ENCODE measurements around the gene TIMM29.
"Not testable (repeated sequence)": the region's sequence is repeated elsewhere in the genome, so short reads cannot be mapped to it uniquely, and the experiment has no call there.

TIMM29 gene

GRCh38 chr19:10946958-10947657 lies 18.5 kb downstream of the TIMM29 start:
- no peak for DNase-seq (ENCODE audit: low read depth)
- H3K4me3 ChIP-seq (ENCODE audit: low read depth, low read length), result no peak overlapping the region
- no peak for TF ChIP-seq CTCF (IDR thresholded peaks at IDR 0.05; ENCODE audit: insufficient read depth, low read depth, low read length, missing control alignments)

GRCh38 chr19:10952809-10953208 lies 24.2 kb downstream of the TIMM29 start:
- no peak overlapping the region for H3K4me3 ChIP-seq (ENCODE audit: low read depth, low read length)
- no peak for DNase-seq (ENCODE audit: low read depth)
- TF ChIP-seq CTCF (IDR thresholded peaks at IDR 0.05; ENCODE audit: insufficient read depth, low read depth, low read length, missing control alignments), result no peak

- H3K4me3 ChIP-seq (ENCODE audit: low read depth, low read length), result peak overlapping the region; percentile 89
- DNase-seq (ENCODE audit: low read depth), result not testable (repeated sequence)
Measured at GRCh38 chr19:10959277-10959968, 30.8 kb downstream of the TIMM29 start.

- peak; percentile 99 for DNase-seq (ENCODE audit: low read depth)
- peak within 1 kb of the TSS; percentile 89 for H3K4me3 ChIP-seq (ENCODE audit: low read depth, low read length)
- no peak for TF ChIP-seq CTCF (IDR thresholded peaks at IDR 0.05; ENCODE audit: insufficient read depth, low read depth, low read length, missing control alignments)
Measured at GRCh38 chr19:10960314-10961072, 31.9 kb downstream of the TIMM29 start, which contains the start of gene SMARCA4. Gene SMARCA4, plus strand, starts transcription at chr19:10961030. Its CDS starts 23,122 bp downstream, at chr19:10984152.

- peak overlapping the region; percentile 81 for H3K4me3 ChIP-seq (ENCODE audit: low read depth, low read length)
- no peak for TF ChIP-seq CTCF (IDR thresholded peaks at IDR 0.05; ENCODE audit: insufficient read depth, low read depth, low read length, missing control alignments)
- peak; percentile 53 for DNase-seq (ENCODE audit: low read depth)
Measured at GRCh38 chr19:10961073-10961860, 32.7 kb downstream of the TIMM29 start.

- peak; percentile 32 for DNase-seq (ENCODE audit: low read depth)
- H3K4me3 ChIP-seq (ENCODE audit: low read depth, low read length), result peak overlapping the region; percentile 81; the same call in 1 of the 2 replicates
- TF ChIP-seq CTCF (IDR thresholded peaks at IDR 0.05; ENCODE audit: insufficient read depth, low read depth, low read length, missing control alignments), result no peak
Measured at GRCh38 chr19:10962863-10963262, 34.3 kb downstream of the TIMM29 start.
